GM12865 (cell line): ENCODE data around the gene PWWP2B.
"Not testable (repeated sequence)": the region's sequence is repeated elsewhere in the genome, so short reads cannot be mapped to it uniquely, and the experiment has no call there.

Source experiments
- DNase-seq: peaks from one replicate; pipeline ENCODE4 v3.0.0; 2010; ENCODE audit warnings: low read depth
- H3K4me3 ChIP-seq: 2 replicates; pipeline ENCODE4 v1.5.1; 2011; ENCODE audit warnings: mild to moderate bottlenecking, low read depth, low read length, control low read depth
- TF ChIP-seq, protein P1 (sequence below): IDR thresholded peaks from 2 replicates; pipeline ENCODE4 v1.5.1; 2011; ENCODE audit warnings: low read length, control low read depth, low read depth, inconsistent platforms; ENCODE audit not compliant: insufficient read depth; ENCODE audit errors: missing control alignments

The PWWP2B gene

GRCh38 chr10:132385721-132386418, 11.1 kb upstream of the PWWP2B start:
- no peak for DNase-seq
- TF ChIP-seq, protein P1, sequence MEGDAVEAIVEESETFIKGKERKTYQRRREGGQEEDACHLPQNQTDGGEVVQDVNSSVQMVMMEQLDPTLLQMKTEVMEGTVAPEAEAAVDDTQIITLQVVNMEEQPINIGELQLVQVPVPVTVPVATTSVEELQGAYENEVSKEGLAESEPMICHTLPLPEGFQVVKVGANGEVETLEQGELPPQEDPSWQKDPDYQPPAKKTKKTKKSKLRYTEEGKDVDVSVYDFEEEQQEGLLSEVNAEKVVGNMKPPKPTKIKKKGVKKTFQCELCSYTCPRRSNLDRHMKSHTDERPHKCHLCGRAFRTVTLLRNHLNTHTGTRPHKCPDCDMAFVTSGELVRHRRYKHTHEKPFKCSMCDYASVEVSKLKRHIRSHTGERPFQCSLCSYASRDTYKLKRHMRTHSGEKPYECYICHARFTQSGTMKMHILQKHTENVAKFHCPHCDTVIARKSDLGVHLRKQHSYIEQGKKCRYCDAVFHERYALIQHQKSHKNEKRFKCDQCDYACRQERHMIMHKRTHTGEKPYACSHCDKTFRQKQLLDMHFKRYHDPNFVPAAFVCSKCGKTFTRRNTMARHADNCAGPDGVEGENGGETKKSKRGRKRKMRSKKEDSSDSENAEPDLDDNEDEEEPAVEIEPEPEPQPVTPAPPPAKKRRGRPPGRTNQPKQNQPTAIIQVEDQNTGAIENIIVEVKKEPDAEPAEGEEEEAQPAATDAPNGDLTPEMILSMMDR: no peak
- H3K4me3 ChIP-seq: no peak overlapping the region

GRCh38 chr10:132386419-132386831, 10.6 kb upstream of the PWWP2B start:
- no peak for DNase-seq
- TF ChIP-seq, protein P1: no peak
- no peak overlapping the region for H3K4me3 ChIP-seq

GRCh38 chr10:132386896-132387295, 10.1 kb upstream of the PWWP2B start:
- H3K4me3 ChIP-seq, DNase-seq: not testable (repeated sequence)

DNA sequence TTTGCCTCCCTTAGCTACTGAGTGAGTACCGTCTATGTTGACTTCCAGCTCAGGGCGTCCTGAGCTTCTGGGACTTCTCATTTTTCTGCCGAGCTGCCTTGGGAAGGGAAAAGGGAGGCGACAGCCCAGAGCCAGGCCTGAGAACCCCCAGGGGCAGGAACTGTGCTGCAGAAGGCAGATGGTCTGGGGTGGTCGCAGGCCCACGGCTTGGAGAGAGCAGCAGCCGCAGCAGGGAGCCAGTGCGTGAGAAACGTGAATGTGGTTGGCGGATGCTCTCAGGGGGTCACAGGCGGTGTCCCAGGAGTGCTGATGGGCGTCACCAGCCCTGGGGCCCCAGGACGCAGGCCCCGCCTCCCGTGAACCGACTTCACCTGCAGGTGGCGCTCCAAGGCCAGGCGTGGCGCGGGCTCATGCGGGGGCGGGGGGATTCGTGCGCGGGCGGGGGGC, 9.2 kb upstream of the PWWP2B start:
- DNase-seq: peak; percentile 47
- no peak overlapping the region for H3K4me3 ChIP-seq
- TF ChIP-seq, protein P1: peak; percentile 60

- TF ChIP-seq, protein P1: no peak
- no peak overlapping the region for H3K4me3 ChIP-seq
- DNase-seq: no peak
Observed at GRCh38 chr10:132388891-132389432, 8.0 kb upstream of the PWWP2B start.

DNA sequence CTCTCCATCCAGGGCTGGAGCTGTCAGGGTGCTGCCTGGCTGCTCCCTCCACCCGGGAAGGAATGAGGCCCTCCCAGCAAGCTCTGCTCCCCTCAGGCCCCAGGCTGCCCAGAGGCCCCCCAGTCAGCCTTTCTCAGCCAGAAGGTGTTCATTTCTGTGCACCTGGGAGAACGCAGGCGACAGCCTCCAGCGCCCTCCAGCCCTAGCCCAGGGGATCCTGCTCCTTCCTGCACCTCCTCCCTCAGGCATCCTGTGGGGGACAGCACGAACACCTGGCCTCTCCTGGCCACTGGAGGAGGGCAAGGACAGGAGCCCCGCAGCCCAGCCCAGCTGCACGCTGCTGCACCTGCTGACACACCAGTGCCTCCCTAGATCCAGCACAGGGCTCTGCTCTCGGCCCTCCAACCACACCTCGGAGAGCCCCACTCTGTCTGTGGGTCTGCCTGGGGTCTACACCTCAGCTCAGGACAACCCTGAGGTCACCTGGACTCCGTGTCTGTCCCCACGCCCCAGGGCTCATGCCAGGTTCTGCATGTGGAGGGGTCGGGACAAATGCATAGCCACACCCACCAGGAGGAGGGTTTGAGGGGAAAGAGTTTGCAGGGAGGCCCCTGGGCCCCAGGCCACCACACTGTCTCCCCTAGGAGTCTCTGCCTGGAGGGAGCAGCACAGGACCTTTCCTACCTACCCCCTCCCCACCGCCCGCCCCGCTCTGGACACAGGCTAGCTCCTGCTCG, 7.4 kb upstream of the PWWP2B start:
- H3K4me3 ChIP-seq: no peak overlapping the region
- no peak for DNase-seq
- TF ChIP-seq, protein P1: no peak

GRCh38 chr10:132390170-132390920, 6.7 kb upstream of the PWWP2B start:
- TF ChIP-seq, protein P1: no peak
- no peak for DNase-seq
- no peak overlapping the region for H3K4me3 ChIP-seq
